ENCODE measurements around the gene ELAVL4.

GRCh38 chr1:50208315-50208714 lies 99.6 kb downstream of the ELAVL4 start:
- no peak for TF ChIP-seq CTCF (conservative IDR thresholded peaks at IDR 0.05 in 1 of 2, IDR thresholded peaks at IDR 0.05 in 1 of 2; ENCODE audit: extremely low read depth in 1 of 2, insufficient read depth in 1 of 2, low read depth in 1 of 2, low read length in 2 of 2)
- TF ChIP-seq EZH2 (IDR thresholded peaks at IDR 0.05; ENCODE audit: borderline replicate concordance, low read length): no peak

Measured in mammary epithelial cell (primary cell).